SIG-M5 treated with dmso at 0.1 percent for 504 hours (cell line): ENCODE data around the gene SPPL2B.
A peak's percentile ranks its signal among the peaks of the same experiment; 100 is the strongest.
"Not testable (repeated sequence)": the region's sequence is repeated elsewhere in the genome, so short reads cannot be mapped to it uniquely, and the experiment has no call there.

ENCODE experiments used
- DNase-seq: peaks from one replicate; lab custom pipeline; 2025; ENCODE audit not compliant: unreplicated experiment; lab: John Stamatoyannopoulos, UW

Gene SPPL2B, protein sequence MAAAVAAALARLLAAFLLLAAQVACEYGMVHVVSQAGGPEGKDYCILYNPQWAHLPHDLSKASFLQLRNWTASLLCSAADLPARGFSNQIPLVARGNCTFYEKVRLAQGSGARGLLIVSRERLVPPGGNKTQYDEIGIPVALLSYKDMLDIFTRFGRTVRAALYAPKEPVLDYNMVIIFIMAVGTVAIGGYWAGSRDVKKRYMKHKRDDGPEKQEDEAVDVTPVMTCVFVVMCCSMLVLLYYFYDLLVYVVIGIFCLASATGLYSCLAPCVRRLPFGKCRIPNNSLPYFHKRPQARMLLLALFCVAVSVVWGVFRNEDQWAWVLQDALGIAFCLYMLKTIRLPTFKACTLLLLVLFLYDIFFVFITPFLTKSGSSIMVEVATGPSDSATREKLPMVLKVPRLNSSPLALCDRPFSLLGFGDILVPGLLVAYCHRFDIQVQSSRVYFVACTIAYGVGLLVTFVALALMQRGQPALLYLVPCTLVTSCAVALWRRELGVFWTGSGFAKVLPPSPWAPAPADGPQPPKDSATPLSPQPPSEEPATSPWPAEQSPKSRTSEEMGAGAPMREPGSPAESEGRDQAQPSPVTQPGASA

DNA sequence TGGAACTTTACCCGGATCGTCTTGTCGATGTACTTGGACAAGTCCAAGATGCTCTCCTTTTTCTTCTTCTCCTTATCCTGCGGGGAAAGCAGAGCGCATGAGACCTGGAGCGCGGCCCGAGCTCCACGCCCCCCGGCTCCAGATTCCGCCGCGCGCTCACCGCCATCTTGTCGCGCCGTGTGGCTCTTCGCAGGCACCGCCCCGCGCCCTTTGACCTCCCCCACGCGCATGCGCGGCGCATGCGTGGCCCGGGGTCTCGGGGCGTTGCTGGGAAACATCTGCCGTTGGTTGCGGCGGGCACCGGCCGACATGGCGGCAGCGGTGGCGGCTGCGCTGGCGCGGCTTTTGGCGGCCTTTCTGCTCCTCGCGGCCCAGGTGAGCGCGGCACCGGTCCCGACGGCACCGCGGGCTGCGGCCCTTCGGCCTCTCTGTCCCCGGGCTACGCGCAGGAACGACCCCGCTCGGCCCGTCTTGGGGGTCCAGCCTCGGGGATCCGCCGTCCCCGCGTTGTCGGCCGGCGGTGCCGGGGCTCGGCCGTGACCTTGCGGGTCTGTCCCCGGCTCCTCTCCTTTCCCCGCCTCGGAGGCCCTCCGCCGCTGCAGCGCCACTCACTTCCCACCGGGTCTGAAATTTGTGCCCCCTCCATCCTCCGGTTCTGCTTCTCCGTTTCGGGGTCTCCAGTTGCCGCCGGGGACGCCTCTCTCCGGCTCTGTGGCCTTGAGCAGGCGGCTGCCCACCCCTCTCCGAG is at the start of gene SPPL2B, which contains the start of gene LSM7:
SPPL2B (plus strand) TSS at position 284 of the 748 bp plus-strand sequence; CDS start at position 310, 26 bp downstream.
LSM7 (minus strand) TSS at position 186 of the 748 bp plus-strand sequence; CDS start at position 166, 20 bp downstream.
- peak; percentile 81 for DNase-seq

DNA sequence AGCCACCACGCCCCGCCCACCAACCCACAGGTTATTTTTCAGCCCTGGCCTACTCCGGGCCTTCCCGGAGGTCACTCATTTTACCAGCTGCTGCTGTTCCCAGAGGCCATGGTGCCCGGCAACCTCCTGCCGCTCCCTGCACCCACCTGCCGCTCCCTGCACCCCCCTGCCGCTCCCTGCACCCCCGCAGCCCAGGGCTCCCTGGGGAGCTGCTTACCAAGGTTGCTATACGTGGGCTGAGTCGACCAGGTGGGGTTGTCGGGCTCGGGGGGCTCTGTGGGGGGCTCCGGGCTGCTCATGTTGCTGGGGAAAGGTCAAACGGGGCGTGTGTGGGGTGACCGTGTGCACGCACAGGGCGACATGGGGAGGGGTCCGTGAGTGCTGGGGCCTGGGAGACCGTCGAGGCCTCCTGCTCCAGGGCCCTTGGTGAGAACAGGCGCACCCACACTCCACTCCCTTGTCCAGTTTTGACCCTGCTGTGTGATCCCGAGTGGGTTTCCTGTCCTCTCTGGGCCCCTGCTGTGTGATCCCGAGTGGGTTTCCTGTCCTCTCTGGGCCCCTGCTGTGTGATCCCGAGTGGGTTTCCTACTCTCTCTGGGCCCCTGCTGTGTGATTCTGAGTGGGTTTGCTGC is 47.7 kb upstream of the SPPL2B start:
- no peak for DNase-seq

DNA sequence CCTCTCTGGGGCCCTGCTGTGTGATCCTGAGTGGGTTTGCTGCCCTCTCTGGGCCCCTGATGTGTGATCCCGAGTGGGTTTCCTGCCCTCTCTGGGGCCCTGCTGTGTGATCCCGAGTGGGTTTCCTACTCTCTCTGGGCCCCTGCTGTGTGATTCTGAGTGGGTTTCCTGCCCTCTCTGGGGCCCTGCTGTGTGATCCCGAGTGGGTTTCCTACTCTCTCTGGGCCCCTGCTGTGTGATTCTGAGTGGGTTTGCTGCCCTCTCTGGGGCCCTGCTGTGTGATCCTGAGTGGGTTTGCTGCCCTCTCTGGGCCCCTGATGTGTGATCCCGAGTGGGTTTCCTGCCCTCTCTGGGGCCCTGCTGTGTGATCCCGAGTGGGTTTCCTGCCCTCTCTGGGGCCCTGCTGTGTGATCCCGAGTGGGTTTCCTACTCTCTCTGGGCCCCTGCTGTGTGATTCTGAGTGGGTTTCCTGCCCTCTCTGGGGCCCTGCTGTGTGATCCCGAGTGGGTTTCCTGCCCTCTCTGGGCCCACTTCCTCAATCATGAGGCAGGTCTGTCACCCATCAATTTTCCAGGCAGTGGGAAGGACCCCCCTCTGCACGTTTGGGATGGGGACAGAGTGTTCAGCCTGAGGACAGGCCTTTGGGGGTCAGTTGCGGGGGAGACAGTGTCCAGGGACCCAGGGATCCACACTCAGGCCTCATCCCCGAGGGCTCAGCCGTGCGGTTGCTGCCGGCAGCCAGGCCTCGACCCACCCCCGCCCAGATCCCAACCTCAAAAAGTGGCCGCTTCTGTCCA is 47.0 kb upstream of the SPPL2B start:
- DNase-seq: not testable (repeated sequence)

DNA sequence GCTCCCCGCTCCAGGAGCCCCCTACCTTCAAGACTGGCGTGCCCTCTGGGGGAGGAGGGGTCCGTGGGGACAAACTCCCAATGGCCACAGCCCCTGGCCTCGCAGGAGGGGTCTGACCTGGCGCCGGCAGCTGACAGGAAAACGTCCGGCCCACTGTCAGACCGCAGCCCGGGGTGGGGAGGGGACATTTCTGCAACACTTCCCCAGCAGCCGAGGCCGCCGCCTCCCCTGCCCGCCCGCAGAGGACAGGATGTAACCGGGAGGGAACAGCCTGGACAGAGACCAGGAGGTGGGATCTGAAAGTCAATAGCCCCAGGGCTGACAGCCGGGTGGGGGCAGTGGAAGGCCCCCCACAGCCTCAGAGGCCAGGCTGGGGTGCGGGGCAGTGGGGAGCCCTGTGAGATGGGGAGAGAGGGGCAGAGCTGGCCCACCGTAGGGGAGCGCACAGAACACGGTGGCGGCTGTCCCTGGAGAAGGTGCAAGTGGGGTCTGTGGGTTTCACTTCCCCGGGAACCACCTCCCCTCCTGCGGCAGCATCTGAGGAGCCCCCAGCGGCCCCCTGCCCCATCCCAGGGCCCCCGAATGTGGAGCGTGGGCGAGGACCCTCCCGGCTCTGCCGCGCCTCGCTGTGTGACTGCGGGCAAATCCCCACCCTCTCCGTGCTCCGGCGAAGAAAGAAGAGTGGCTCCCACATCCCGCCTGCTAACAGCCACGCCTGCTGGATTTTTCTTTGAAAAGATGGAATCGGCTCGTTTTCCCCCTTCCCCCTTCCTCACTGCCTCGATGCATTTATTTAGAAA is 46.2 kb upstream of the SPPL2B start, which contains the start of gene PEAK3:
PEAK3 (minus strand) TSS at position 114 of the 800 bp plus-strand sequence. CDS start 1,244 bp downstream, outside the sequence.
- peak; percentile 60 for DNase-seq

DNA sequence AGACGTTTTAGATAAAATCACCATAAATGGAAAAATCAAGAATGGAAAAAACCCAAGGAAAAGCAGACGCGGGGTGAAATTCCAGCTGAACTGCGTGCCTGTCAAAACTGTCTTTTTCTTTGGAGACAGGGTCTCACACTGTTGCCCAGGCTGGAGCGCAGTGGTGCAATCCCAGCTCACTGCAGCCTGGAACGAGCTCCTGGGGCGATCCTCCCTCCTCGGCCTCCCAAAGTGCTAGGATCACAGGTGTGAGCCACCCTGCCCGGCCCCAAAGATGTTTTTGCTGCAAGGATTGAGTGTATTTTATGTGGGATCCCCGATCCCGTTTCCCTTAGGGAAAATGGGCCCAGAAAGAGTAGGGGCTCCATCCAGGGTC is 45.6 kb upstream of the SPPL2B start:
- no peak for DNase-seq

DNA sequence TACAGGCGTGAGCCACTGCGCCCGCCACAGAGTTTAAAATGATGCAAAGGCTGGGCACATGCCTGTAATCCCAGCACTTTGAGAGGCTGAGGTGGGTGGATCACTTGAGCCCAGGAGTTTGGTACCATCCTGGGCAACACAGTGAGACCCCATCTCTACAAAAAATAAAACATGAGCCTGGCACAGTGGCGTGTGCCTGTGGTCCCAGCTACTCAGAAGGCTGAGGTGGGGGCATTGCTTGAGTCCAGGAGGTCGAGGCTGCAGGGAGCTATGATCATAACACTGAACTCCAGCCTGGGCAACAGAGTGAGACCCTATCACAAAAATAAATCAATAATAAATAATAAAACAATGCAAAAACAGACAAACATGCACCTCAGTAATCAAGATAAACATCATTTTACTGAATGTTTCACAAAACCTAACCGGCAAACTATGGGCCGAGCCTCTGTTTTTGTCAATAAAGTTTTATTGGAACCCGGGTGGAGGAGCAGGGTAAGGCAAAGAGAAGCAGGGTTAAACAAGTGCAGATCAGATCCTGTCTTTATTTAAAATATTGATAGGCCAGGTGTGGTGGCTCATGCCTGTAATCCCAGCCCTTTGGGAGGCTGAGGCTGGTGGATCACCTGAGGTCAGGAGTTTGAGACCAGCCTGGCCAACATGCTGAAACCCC is 44.5 kb upstream of the SPPL2B start:
- no peak for DNase-seq

DNA sequence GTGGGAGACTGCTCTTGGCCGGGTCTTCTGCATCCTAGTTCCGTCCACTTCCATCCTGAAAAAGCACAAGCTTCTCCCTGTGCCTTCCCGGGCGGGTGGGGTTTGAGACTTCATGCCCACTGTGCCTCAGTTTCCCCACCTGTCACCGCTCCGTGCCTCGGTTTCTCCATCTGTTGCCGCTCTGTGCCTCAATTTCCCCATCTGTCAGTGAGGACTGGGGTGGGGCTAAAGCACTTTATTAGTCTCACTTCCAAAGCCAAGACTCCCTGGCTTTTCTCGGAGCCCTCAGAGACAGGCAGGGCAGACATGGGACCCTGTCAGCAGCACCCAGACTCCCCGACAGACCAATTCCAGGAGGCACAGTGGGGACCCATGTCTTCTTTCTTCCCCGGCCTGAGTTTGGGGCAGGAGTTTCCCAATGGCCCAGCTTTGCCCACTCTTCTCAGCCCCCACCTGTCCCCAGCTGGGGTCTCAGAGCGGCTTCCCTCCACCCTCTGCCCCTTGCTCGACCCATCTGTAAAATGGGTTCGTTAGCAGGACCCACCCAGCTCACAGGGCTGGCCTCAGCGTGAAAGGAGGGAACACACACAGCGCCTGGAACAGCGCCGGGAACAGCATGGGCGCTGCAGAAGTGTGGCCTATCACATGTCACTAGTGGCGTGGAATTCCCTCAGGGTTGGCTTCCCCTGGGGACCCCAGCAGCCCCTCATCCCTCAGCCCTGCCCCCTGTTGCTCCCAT is 41.9 kb upstream of the SPPL2B start:
- DNase-seq: no peak

DNA sequence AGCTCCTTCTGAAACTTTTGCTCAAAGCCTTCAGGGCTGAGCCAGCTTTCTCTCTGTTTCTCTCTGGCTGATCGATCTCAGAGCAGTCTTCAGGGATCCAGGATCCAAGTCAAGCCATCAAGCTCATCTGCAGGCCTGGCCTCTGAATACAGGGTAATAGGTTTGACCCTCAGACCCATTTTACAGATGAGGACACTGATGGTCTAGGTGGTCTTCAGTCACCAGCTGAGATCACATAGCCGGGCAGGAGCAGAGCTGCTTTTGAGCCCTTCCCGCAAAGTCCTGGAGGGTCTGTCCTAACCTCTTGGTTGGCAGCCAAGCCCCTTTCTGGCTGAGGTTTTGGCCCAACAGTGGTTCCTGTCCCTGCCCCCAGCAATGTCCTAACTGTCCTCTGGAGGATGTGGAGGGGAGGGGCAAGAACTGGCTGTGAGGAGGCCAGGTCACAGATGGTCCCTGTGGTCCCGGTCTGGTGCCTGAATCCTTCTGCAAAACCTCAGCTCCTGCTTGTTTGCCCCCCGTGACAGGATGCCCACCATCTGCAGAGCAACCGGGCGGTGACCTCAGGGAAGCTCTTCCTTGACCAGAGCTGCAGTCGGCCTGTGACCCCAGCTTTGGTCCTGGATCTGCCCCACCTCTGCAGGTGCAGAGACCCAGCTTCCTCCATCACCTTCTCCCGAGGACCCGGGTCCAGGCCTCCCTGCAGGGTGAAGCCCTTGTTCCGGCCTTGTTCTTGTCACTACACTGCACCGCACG is 40.7 kb upstream of the SPPL2B start:
- DNase-seq: no peak

DNA sequence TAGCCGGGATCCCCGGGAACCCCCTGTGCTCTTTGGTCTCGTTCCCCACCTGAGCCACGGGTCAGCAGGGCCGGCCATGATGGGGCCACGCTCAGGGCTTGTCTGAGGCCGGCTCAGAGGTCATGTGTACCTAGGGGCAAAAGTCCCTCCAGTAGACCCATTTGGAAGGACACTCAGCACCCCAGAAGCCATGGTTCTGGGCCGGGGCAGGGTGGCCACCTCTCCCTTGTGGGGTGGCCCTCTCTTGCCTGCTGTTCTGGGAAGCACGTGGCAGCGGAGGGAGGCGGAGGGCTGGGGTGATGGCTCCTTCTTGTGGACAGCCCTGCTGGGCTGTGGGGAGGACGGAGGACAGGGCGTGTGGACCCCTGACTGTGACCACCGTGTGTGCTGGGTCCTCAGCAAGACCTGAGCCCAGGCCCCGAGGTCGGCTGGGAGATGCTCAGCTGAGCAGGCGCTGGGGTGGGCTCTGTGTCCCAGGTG is 40.1 kb upstream of the SPPL2B start:
- DNase-seq: no peak

DNA sequence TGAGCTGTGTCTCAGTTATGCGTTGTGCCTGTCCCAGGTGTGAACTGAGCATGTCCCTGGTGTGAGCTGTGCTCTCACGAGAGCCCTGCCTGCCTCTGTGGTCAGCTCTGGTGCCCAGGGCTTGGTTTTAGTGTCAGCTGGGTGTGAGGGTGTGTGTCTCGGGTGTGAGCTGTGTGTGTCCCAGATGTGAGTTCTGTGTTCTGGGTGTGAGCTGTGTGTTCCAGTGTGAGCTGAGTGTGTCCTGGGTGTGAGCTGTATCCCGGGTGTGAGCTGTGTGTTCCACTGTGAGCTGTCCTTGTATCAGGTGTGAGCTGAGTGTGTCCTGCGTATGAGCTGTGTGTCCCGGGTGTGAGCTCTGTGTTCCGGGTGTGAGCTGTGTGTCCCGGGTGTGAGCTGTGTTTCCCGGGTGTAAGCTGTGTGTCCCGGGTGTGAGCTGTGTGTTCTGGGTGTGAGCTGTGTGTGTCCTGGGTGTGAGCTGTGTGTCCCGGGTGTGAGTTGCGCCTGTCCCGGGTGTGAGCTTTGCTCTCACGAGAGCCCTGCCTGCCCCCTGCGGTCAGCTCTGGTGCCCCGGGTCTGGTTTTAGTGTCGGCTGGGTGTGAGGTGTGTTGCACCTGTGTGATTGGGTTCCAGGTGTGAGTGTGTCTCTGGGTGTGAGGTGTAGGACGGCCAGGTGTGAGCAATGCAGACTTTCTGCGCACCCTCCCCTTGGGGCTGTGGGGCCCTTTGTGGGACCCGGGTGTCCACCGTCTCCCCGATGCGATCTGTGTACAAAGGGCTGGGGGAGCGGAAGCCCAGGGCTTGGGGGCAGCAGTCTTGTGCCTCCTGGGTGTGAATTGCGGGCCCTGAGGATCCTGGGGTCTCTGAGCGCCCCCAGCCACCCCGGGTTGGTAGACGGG is 39.4 kb upstream of the SPPL2B start:
- DNase-seq: no peak

DNA sequence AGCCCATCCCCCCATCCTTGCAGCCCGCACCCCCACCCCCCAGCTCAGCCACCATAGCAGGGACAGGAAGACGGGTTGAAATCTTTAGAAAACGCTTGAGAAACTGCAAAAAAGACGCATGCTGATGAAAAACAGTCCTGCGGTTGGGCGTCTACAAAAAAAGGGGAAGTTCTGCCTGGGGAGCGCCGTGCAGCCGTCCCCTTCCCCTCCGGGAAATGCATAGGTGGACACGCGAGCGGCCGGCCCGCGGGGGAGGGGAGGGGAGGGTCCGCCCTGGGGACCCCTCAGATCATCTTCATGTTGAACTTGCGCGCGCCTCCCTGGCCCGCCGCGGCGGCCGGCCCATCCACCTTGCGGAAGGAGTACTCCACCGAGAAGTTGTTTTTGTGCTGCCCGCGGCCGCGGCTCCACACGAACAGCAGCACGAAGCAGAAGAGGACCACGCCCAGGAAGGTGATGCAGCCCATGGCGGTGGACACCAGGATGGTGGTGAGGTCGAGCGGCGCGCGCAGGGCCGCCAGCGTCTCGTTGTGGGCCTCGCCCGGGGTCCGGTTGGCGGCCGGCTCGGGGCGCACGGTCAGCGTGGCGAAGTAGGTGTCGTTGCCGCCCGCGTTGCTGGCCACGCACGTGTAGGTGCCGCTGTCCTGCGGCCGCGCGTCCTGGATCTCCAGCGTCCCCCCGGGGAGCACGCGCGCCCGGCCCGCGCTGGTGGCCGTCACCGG is 38.6 kb upstream of the SPPL2B start:
- DNase-seq: peak; percentile 95

DNA sequence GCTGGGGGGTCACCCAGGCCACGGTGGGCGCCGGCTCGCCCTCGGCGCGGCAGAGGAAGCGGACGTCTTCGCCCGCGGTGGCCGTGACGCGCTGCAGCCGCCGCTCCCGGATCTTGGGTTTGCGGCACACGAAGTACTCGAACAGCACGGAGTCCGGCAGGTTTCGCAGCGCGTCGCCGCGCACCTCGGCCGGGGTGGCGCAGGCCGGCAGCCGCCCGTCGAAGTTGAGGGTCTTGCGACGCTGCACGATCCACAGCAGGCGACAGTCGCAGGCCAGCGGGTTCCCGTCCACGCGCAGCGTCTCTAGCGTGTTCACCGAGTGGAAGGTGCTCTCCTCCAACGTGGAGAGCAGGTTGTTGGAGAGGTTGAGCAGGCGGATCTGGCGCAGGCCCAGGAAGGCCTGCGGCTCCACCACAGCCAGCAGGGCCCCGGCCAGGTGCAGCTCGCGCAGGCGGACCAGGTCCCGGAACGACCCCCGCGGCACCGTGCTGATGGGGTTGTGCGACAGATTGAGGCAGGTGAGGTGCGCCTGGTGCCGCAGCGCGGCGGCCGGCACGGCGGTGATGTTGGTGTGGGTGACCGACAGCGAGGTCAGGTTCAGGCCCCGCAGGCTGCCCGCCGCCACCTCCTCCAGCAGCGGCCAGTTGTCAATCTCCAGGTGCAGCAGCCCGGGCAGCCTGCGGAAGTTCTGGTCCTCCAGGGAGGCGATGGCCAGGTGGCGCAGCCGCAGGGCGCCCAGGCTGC is 37.9 kb upstream of the SPPL2B start:
- no peak for DNase-seq

DNA sequence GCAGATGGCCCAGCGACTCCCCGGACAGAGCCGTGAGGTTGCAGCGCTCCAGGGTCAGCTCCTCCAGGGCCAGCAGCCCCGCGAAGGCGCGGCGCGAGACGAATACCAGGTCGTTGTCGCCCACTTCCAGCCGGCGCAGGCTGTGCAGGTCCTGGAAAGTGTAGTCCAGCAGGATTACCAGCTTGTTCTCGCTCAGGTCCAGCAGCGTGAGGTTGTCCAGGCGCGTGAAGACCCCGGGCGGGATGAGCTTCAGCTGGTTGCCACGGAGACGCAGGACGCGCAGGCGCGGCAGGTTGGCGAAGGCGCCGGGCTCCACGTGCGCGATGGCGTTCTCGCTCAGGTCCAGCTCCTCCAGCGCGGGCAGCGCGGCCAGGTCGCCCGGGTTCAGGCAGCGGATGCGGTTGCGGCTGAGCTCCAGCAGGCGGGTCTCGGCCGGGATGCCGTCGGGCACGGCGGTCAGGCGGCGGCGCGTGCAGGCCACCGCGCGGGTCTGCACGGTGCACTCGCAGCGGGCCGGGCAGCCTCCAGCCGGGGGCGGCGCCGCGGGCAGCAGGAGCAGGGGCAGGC is 37.2 kb upstream of the SPPL2B start:
- no peak for DNase-seq

DNA sequence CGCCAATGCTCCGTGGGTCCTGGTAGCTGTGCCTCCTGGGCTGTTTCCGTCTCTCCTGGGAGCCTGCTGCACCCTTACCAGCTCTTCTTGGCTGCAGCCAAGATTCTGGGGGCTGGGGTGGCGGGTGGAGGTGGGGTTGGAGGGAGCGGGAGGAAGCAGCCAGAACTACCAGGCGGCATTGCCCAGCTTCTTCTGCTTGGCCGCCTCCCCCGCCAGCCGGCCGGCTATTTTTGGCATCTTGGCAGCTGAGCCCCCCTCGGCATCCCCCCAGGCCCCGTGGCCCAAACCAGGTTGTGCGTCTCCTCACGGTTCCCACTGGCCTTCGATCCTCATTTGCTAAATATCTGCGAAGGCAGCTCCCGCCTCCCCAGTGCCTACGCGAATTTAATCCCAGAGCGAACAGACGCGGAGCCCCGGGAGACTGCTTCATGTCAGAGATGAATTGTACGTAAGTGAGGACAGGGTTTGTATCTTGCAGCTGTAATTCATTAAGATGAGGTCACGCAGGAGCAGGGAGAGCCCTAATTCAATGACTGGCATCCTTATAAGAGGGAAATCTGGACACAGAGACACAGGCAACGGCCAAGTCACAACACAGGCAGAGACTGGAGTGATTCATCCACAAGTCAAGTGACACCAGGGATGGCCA is 33.7 kb upstream of the SPPL2B start:
- DNase-seq: no peak
